Stomach (tissue), 4 donors: Measurements from ENCODE around the gene C1QC.

Experiments
- EP300 ChIP-seq: sonication (generic); formaldehyde crosslinking; IDR thresholded peaks from one replicate; pipeline ENCODE4 v1.6.1; 2017; ENCODE audit warnings: antibody characterized with exemption
- POLR2A ChIP-seq, 4 donors: fragments of 450-650 bp; IDR thresholded peaks; one replicate each; pipeline ENCODE4 v1.6.1; 2016; ENCODE audit warnings: antibody characterized with exemption in 4 of 4, control low read depth in 2 of 4, mild to moderate bottlenecking in 1 of 4, moderate library complexity in 1 of 4
- POLR2AphosphoS5 ChIP-seq, 3 donors: sonication (generic); formaldehyde crosslinking; IDR thresholded peaks; one replicate each; pipeline ENCODE4 v1.6.1; 2016; ENCODE audit warnings: antibody characterized with exemption in 3 of 3
- TF ChIP-seq, protein P1 (sequence below), 7 experiments: fragments of 450-650 bp in 4 of 7; fragments of 200-600 bp in 3 of 7; sonication (generic) in 3 of 7; IDR thresholded peaks; one replicate each; pipeline ENCODE4 v1.5.1; 2016 to 2019; ENCODE audit warnings: antibody characterized with exemption in 7 of 7, control low read depth in 2 of 7, mild to moderate bottlenecking in 1 of 7

GRCh38 chr1:22680726-22681125, 37.3 kb downstream of the C1QC start:
- TF ChIP-seq, protein P1, sequence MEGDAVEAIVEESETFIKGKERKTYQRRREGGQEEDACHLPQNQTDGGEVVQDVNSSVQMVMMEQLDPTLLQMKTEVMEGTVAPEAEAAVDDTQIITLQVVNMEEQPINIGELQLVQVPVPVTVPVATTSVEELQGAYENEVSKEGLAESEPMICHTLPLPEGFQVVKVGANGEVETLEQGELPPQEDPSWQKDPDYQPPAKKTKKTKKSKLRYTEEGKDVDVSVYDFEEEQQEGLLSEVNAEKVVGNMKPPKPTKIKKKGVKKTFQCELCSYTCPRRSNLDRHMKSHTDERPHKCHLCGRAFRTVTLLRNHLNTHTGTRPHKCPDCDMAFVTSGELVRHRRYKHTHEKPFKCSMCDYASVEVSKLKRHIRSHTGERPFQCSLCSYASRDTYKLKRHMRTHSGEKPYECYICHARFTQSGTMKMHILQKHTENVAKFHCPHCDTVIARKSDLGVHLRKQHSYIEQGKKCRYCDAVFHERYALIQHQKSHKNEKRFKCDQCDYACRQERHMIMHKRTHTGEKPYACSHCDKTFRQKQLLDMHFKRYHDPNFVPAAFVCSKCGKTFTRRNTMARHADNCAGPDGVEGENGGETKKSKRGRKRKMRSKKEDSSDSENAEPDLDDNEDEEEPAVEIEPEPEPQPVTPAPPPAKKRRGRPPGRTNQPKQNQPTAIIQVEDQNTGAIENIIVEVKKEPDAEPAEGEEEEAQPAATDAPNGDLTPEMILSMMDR (IDR thresholded peaks at IDR 0.05), result no peak
- TF ChIP-seq POLR2AphosphoS5 (IDR thresholded peaks at IDR 0.05), result no peak
- no peak for TF ChIP-seq EP300
- TF ChIP-seq POLR2A (IDR thresholded peaks at IDR 0.05), result no peak
